GM18505 (cell line): ENCODE results near the gene GNA14.

Source experiments
- ATAC-seq: cut with Tn5 transposase; IDR thresholded peaks from one replicate; pipeline ENCODE4 v1.9.1; 2021; ENCODE audit not compliant: unreplicated experiment
- POLR2A ChIP-seq: IDR thresholded peaks from 4 replicates; pipeline ENCODE4 v1.6.1; 2011; ENCODE audit warnings: borderline replicate concordance; ENCODE audit not compliant: insufficient read depth, insufficient read length; ENCODE audit errors: extremely low read depth

Gene GNA14

DNA sequence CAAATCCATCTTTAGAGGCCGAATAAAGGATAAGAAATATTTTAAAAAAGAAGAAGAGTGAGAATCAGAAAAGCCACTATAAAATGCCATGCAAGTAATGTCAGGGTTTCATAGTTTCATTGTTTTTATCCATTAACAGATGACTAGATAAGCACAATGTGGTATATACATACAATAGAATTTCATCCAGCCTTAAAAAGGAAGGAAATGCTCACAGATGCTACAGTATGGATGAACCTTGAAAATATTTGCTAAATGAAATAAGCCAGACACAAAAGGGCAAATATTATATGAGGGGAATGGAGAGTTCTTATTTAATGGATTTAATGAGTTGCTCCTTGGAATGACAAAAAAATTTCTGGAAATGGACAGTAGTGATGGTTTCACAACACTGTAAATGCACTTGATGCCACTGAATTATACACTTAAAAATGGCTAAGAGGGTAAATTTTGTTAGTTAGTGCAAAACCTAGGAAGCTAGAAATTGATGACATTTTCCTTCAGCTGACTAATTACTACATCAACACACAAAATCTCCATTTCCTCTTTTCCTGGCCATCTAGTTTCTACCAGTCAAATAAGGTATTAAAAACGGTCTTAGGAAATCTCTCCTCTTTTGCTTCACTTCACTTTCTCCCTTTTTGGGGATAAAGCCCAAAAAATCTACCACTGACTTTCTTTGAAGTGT, 86.6 kb downstream of the GNA14 start:
- no peak for ATAC-seq
- no peak for TF ChIP-seq POLR2A

GRCh38 chr9:77556396-77556795, 91.7 kb downstream of the GNA14 start:
- ATAC-seq, result no peak
- no peak for TF ChIP-seq POLR2A

GRCh38 chr9:77554586-77555105, 93.5 kb downstream of the GNA14 start:
- TF ChIP-seq POLR2A, result no peak
- ATAC-seq, result no peak

DNA sequence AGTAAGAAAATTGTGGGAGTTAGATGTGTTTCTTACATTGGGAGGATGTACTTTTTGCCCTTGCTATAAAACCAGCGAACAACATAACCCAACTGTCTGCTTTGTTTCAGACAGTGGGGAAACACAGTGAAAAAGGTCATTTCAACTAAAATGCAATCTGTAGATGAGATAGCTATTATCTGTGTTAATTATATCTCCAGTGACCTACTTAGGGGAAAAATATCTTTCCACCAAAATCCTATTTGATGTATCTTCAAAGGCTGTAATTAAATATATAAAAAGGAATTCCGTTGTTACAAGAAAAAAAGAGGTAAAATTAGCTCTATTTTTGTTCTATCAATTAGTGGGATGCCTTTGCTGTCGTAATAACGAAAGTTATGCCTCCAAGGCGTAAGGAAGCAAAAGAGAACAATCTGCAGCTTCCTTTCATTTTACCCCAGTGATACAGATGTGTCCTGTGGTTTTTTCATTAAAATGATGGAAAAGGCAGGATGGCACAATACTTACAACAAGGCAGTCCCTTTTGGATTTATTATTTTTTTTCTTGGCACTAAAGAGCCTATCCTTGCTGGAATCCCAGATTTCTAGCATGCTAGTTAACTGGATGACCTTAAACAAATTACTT, 100.9 kb downstream of the GNA14 start:
- no peak for ATAC-seq
- no peak for TF ChIP-seq POLR2A

GRCh38 chr9:77546376-77546950, 101.7 kb downstream of the GNA14 start:
- no peak for ATAC-seq
- TF ChIP-seq POLR2A, result no peak

- TF ChIP-seq POLR2A, result no peak
- ATAC-seq, result no peak
These were observed 103.6 kb downstream of the GNA14 start for GRCh38 chr9:77544546-77544945.

DNA sequence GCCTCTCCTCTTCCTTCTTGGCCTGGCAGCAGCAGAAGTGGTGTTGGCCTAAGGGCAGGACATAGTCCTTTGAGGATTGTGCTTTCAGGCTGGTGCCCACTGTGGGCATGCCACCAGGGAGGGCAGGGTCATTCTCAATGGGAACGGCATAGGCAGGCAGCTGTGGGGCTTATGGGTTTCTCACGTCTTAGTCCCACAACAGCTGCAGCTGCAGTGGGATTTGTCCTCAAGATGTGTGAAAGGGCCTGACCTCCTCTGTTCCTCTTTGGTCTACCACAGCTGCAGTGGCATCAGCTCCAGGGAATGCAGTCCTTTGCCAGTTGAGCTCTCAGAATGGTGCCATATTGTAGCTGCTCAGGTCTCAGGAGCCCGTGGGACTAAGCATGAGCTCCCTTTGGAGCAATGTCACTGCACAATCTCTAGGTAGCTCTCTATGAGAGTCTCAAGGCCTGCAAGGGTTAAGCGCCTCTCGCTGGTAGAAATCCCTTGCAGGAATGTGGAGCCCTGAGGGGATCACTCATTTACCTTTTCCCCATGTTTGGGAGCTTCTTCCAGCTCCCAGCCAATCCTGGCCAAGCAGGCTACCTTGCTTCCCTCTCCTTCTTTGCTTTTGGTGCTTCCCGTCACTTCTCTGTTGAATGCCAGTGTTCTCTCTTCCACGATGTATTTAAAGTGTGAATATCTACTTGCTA, 104.8 kb downstream of the GNA14 start:
- TF ChIP-seq POLR2A, result no peak
- ATAC-seq, result no peak

DNA sequence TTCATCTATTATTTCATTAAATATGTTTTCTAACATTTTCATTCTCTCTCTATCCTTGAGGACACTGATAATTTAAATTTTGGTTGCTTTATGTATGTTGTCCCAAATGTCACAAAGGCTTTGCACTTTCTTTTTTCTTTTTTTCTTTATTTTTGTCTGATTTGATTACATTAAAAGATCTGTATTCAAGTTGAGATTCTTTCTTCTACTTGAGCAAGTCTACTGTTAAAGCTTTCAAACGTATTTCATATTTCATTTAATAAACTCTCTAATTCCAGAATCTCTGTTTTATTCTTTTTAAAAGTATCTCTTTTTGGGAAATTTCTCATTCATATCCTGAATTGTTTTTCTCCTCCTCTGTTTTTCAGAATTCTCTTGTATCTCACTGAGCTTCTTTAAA, 106.5 kb downstream of the GNA14 start:
- no peak for TF ChIP-seq POLR2A
- ATAC-seq, result no peak

GRCh38 chr9:77541055-77541454, 107.1 kb downstream of the GNA14 start:
- ATAC-seq, result no peak
- TF ChIP-seq POLR2A, result no peak

GRCh38 chr9:77534376-77535057, 113.6 kb downstream of the GNA14 start:
- ATAC-seq, result no peak

GRCh38 chr9:77533671-77534070, 114.5 kb downstream of the GNA14 start:
- TF ChIP-seq POLR2A, result no peak
- ATAC-seq, result no peak

More at GRCh38 chr9:77534376-77535057, 113.6 kb downstream of the GNA14 start:
- no peak for TF ChIP-seq POLR2A

DNA sequence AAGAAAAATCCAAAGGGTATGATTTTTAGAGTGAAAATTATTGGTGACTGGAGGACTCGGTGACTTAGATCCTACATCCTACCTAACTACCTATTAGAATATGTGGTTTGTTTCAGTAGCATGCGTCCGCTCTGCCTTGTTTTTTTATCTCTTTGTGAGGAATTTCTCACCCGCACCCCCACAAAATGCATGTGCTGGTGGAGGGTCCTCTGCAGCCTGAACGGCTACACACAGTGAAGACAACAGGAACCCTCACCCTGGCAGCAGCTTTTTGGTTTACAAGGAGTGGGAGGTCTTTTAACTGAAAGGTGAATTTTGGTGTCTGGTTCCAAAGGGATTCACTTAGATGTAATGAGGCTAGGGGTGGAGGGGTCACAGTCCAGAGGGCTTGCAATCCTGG, 115.5 kb downstream of the GNA14 start:
- no peak for ATAC-seq
- no peak for TF ChIP-seq POLR2A

- TF ChIP-seq POLR2A, result no peak
- ATAC-seq, result no peak
These were observed 116.7 kb downstream of the GNA14 start for GRCh38 chr9:77531400-77531799.
